Tibial artery (tissue), 4 donors: ENCODE results near the gene ELOA.
"Not testable (repeated sequence)": the region's sequence is repeated elsewhere in the genome, so short reads cannot be mapped to it uniquely, and the experiment has no call there.

Experiments used
- DNase-seq, 2 donors: peaks; one replicate each; pipeline ENCODE4 v3.0.0-alpha.2; 2019
- H3K27ac ChIP-seq, 2 donors: fragments of 200-600 bp; sonication (generic) in 1 of 2; 1 replicate in 1 of 2; 2 replicates in 1 of 2; pipeline ENCODE4 v1.5.1; 2018 to 2019; ENCODE audit warnings: mild to moderate bottlenecking in 1 of 2
- H3K27me3 ChIP-seq, 2 donors: fragments of 200-600 bp; sonication (generic) in 1 of 2; one replicate each; pipeline versions ENCODE4 v1.5.1 to v1.6.0; 2016 to 2019
- H3K36me3 ChIP-seq, 3 donors: fragments of 200-600 bp; sonication (generic) in 2 of 3; one replicate each; pipeline ENCODE4 v1.5.1; 2016 to 2019; ENCODE audit warnings: mild to moderate bottlenecking in 2 of 3
- H3K4me1 ChIP-seq, 4 donors: fragments of 200-600 bp; sonication (generic) in 2 of 4; 1 replicate in 3 of 4; 2 replicates in 1 of 4; pipeline ENCODE4 v1.5.1; 2016 to 2019
- H3K4me3 ChIP-seq, 2 donors: fragments of 200-600 bp; sonication (generic) in 1 of 2; 1 replicate in 1 of 2; 2 replicates in 1 of 2; pipeline ENCODE4 v1.5.1; 2018 to 2019; ENCODE audit warnings: mild to moderate bottlenecking in 2 of 2
- H3K9me3 ChIP-seq, 3 donors: fragments of 200-600 bp; sonication (generic) in 1 of 3; one replicate each; pipeline ENCODE4 v1.5.1; 2016 to 2019
- intact Hi-C: fragments of 100-400 bp; cut with DNase I; formaldehyde crosslinking; loops from one replicate; pipeline ENCODE4 v1.15.0; 2023; ENCODE audit warnings: low total_unique reads
- TF ChIP-seq, protein P1 (sequence below), 2 experiments: fragments of 200-600 bp in 1 of 2; fragments of 450-650 bp in 1 of 2; IDR thresholded peaks; one replicate each; pipeline ENCODE4 v1.5.1; 2017 to 2019; ENCODE audit warnings: antibody characterized with exemption in 2 of 2, mild to moderate bottlenecking in 1 of 2, moderate library complexity in 1 of 2

ELOA gene

DNA sequence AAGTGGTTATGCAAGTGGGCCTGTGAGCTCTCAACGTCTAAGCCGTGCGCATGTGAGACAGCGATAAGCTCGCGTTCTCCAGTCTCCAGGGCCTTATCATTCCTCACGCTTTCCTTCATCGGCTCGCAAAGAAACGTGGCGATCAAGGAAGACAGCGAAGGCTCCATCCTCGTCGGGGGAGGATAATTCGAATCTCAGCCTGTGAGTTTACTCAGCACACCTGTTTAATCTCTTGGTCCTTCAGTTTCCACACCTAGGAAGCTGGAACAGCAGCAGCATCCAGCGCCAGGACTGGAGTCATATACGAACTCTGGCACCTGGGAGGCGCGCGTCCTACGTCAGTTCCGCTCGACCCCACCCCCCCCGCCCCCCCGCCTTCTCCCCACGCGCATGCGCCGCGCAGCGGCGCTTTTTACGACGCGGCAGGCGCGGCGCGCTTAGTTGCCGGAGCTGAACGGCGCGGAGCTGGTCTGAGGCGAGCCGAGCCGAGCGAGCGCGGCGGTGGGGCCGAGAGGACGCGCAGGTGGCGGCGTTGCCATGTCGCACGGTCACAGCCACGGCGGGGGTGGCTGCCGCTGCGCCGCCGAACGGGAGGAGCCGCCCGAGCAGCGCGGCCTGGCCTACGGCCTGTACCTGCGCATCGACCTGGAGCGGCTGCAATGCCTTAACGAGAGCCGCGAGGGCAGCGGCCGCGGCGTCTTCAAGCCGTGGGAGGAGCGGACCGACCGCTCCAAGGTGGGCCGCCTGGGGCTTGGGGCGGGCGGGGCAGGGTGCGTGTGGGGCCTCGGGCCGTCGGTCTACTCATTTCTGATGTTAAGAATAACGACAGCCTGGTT lies 34.9 kb downstream of the ELOA start, which contains the start of gene PITHD1:
TSS of gene PITHD1 (plus strand) at position 440 of the 836 bp plus-strand sequence. CDS start at position 538, 98 bp downstream.
- peak; percentile 73 to 86 for DNase-seq
- H3K27ac ChIP-seq, result peak within 1 kb of the TSS; percentile 88 to 91
- peaks cover 0 to 24% (median 17%) of the 10 kb centered on the region in 4 donors for H3K4me1 ChIP-seq
- peak within 1 kb of the TSS; percentile 85 to 97 for H3K4me3 ChIP-seq
- H3K36me3 ChIP-seq, result peaks cover 0 to 27% (median 23%) of the 10 kb centered on the region in 3 donors
- intact Hi-C loops, result loop anchor here (5.0 kb wide), 1 partner anchor 139 kb away; no protein-coding TSS in a partner anchor
- H3K27me3 ChIP-seq, result no peaks in the 10 kb centered on the region
- H3K9me3 ChIP-seq, result no peaks in the 10 kb centered on the region
- TF ChIP-seq, protein P1, sequence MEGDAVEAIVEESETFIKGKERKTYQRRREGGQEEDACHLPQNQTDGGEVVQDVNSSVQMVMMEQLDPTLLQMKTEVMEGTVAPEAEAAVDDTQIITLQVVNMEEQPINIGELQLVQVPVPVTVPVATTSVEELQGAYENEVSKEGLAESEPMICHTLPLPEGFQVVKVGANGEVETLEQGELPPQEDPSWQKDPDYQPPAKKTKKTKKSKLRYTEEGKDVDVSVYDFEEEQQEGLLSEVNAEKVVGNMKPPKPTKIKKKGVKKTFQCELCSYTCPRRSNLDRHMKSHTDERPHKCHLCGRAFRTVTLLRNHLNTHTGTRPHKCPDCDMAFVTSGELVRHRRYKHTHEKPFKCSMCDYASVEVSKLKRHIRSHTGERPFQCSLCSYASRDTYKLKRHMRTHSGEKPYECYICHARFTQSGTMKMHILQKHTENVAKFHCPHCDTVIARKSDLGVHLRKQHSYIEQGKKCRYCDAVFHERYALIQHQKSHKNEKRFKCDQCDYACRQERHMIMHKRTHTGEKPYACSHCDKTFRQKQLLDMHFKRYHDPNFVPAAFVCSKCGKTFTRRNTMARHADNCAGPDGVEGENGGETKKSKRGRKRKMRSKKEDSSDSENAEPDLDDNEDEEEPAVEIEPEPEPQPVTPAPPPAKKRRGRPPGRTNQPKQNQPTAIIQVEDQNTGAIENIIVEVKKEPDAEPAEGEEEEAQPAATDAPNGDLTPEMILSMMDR (IDR thresholded peaks at IDR 0.05), result no peak

DNA sequence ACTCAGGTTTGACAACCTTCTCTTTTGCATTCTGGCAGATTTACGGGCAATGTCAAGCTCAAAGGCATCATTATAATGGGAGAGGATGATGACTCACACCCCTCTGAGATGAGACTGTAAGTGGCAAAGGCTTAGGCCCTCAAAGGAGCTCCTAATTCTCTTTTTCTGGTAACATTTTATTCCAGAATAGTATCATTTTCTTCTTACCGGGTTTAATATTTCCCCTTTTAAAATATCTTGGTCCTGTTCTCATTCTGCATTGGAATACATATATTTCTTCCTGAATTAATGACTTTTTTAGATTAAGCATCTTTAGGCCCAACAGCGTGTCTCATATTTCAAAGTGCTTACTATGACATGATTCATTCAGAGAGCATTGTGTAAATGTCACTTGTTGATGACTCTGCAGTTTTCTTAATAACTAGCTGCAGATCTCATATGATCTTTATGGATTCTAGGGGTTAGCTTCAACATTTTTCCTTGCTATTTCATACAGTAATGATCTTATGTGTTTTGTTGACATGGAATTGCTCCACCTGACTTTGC lies 36.6 kb downstream of the ELOA start:
- peaks cover 8 to 44% (median 28%) of the 10 kb centered on the region in 3 donors for H3K36me3 ChIP-seq
- H3K27me3 ChIP-seq, result no peaks in the 10 kb centered on the region
- H3K4me1 ChIP-seq, result peaks cover 0 to 24% (median 17%) of the 10 kb centered on the region in 4 donors
- intact Hi-C loops, result loop anchor here (5.0 kb wide), 1 partner anchor 137 kb away; no protein-coding TSS in a partner anchor
- H3K27ac ChIP-seq, result no peak overlapping the region
- H3K9me3 ChIP-seq, result no peaks in the 10 kb centered on the region
- no peak for DNase-seq
- TF ChIP-seq, protein P1 (IDR thresholded peaks at IDR 0.05), result no peak
- H3K4me3 ChIP-seq, result no peak overlapping the region

DNA sequence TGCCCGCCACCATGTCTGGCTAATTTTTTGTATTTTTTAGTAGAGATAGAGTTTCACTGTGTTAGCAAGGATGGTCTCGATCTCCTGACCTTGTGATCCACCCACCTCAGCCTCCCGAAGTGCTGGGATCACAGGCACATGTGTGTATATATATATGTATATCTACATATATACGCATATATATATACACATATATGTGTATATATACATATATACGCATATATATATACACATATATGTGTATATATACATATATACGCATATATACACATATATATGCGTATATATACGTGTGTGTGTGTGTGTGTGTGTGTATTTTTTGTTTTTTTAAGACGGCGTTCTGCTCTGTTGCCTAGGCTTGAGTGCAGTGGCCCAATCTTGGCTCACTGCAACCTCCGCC lies 39.9 kb downstream of the ELOA start:
- peaks cover 0 to 18% (median 11%) of the 10 kb centered on the region in 4 donors for H3K4me1 ChIP-seq
- H3K27ac ChIP-seq, intact Hi-C loops, H3K27me3 ChIP-seq, H3K9me3 ChIP-seq, DNase-seq, H3K4me3 ChIP-seq: not testable (repeated sequence)
- H3K36me3 ChIP-seq, result peaks cover 29 to 76% (median 51%) of the 10 kb centered on the region in 3 donors

DNA sequence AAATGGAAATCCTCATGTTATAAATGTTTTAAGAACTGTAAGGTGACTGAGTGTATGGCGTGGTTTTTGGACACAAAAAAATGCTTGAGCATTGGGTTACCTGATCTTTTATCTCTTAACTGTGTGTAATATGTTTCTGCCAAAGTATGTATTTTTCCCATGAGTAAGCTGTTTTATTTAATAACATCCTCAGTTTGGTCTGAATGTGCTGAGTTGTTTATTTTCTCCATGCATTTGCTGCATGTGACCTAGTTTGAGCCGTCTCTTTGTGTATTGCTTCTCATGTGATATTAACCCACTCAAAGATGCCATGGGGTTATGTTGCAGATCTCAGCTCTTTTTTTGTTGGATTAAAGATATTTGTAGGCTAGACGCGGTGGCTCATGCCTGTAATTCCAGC lies 41.6 kb downstream of the ELOA start:
- DNase-seq, result no peak
- Histone ChIP-seq H3K4me1 (peaks cover 0 to 6% (median 2%) of the 10 kb centered on the region in 4 donors), H3K36me3 (peaks cover 29 to 82% (median 51%) of the 10 kb centered on the region in 3 donors), H3K4me3 (no peak overlapping the region), H3K27ac (no peak overlapping the region), H3K27me3 (no peaks in the 10 kb centered on the region), H3K9me3 (no peaks in the 10 kb centered on the region)
- intact Hi-C loops, result no loop called here
- TF ChIP-seq, protein P1 (IDR thresholded peaks at IDR 0.05), result no peak

DNA sequence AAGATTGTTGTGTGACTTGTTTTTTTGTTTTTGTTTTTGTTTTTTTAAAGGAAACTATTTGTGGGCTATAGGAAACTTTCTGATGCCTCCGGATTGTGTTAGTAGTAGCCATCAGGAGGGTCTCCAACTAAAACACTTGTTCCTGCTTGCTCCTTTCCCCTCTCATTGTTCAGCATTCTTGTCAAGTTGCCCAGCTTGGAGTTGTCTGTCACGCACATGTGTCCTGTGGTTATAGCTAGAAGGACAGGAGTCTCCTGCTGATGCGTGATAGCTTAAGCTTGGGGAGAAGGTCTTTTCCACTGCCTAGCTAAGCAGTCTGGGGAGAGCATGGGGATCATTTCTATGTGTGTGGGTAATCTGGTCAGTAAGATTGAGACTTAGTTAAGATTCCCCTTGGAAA lies 44.4 kb downstream of the ELOA start:
- TF ChIP-seq, protein P1 (IDR thresholded peaks at IDR 0.05), result no peak
- Histone ChIP-seq H3K9me3 (no peaks in the 10 kb centered on the region), H3K36me3 (peaks cover 29 to 63% (median 33%) of the 10 kb centered on the region in 3 donors), H3K27me3 (no peaks in the 10 kb centered on the region), H3K4me1 (peaks cover 0 to 24% (median 20%) of the 10 kb centered on the region in 4 donors), H3K4me3 (no peak overlapping the region), H3K27ac (no peak overlapping the region)
- DNase-seq, result peak in 1 of 2 donors; percentile 17
- intact Hi-C loops, result no loop called here

DNA sequence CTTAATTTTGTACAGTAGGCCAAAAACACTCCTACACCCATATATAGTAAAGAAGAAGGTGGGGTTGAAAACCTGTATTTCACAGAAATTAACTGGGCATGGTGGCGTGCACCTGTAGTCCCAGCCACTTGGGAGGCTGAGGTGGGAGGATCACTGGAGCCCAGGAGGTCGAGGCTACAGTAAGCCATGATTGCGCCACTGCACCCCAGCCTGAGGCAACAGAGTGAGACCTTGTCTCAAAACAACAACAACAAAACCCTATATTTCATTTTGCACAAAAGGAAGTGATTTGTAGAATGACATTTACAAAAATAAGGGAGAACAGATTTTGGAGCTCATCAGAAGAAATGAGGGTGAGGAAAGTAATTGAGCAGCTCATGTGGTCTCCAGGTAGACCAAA lies 45.4 kb downstream of the ELOA start:
- peaks cover 24 to 63% (median 29%) of the 10 kb centered on the region in 3 donors for H3K36me3 ChIP-seq
- no peaks in the 10 kb centered on the region for H3K9me3 ChIP-seq
- H3K4me1 ChIP-seq, result peaks cover 0 to 32% (median 28%) of the 10 kb centered on the region in 4 donors
- H3K27ac ChIP-seq, result no peak overlapping the region
- H3K4me3 ChIP-seq, result no peak overlapping the region
- intact Hi-C loops, result no loop called here
- TF ChIP-seq, protein P1 (IDR thresholded peaks at IDR 0.05), result no peak
- H3K27me3 ChIP-seq, result no peaks in the 10 kb centered on the region
- DNase-seq, result no peak
